ENCODE measurements around the gene DNMT3A. TPM values are rescaled to one million over a fixed set of nuclear protein-coding genes. Genes with fewer than 3 reads are reported as not detected.

DNMT3A gene
- total and polyA plus RNA-seq, 2 donors (not counting 3 experiments of a cell fraction or from before 2014, with no cell fraction given), result 23.3 to 71.7 TPM

- Histone ChIP-seq H3K27ac (ENCODE audit: insufficient read depth, low read depth, low read length) (peak overlapping the region; percentile 74), H3K27me3 (ENCODE audit: control insufficient read depth in 2 of 2, insufficient read depth in 2 of 2, low read length in 2 of 2) (no peaks in the 10 kb centered on the region), H3K9me3 (replicated peaks; ENCODE audit: control insufficient read depth, insufficient read depth, low read length) (no peaks in the 10 kb centered on the region), H3K36me3 (ENCODE audit: control insufficient read depth in 2 of 2, extremely low read depth in 1 of 2, insufficient read depth in 2 of 2, low read length in 2 of 2) (peaks cover 2 to 5% of the 10 kb centered on the region in 2 experiments), H3K9ac (replicated peaks; ENCODE audit: extremely low read depth, insufficient read depth, low read length) (peak overlapping the region; percentile 85), H3K4me3 (replicated peaks in 1 of 3; ENCODE audit: insufficient read depth in 1 of 3, low read depth in 1 of 3, low read length in 3 of 3) (peak overlapping the region in 2 of 3 experiments; percentile 19 to 59), H3K4me1 (ENCODE audit: control insufficient read depth, extremely low read depth, insufficient read depth, low read length) (peaks cover 21% of the 10 kb centered on the region), H3K9me1 (replicated peaks; ENCODE audit: control insufficient read depth, extremely low read depth, insufficient read depth, low read length) (no peaks in the 10 kb centered on the region), H4K20me1 (replicated peaks; ENCODE audit: control insufficient read depth, extremely low read depth, insufficient read depth, low read length) (no peaks in the 10 kb centered on the region), H3K79me2 (ENCODE audit: control insufficient read depth, insufficient read depth, low read length) (peaks cover 16% of the 10 kb centered on the region), H3K4me2 (ENCODE audit: insufficient read depth, low read length) (peak overlapping the region; percentile 54), H2AFZ (ENCODE audit: low read depth, low read length) (peak overlapping the region; percentile 56)
- DNase-seq (ENCODE audit: low read depth, low spot score) (peak; percentile 82), FAIRE-seq (peak; percentile 78)
- TF ChIP-seq, protein P1, sequence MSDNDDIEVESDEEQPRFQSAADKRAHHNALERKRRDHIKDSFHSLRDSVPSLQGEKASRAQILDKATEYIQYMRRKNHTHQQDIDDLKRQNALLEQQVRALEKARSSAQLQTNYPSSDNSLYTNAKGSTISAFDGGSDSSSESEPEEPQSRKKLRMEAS (IDR thresholded peaks at IDR 0.05; ENCODE audit: insufficient read depth, insufficient read length), result peak; percentile 31
- no peak for TF ChIP-seq EZH2 (IDR thresholded peaks at IDR 0.05; ENCODE audit: borderline replicate concordance, low read depth, low read length, severe bottlenecking)
- ChIA-PET POLR2A (interaction anchor here (0.6 to 1.0 kb wide), 3 partner anchors 42 to 130 kb away, joined by 3 to 6 read pairs (median 3); no protein-coding TSS in a partner anchor), CTCF (interaction anchor here (0.6 to 2.2 kb wide), 12 partner anchors 13 to 412 kb away, joined by 3 to 10 read pairs (median 4); no protein-coding TSS in a partner anchor)
- no TSS peak for BruUV-seq (replicated peaks)
- dilution Hi-C loops (cut with MboI; ENCODE audit: extremely low pct_ligation_motif_present, low sequenced_read_pairs) (no loop called here), intact Hi-C loops (cut with micrococcal nuclease) (loop anchor here (1.0 kb wide), 1 partner anchor 90 kb away; no protein-coding TSS in a partner anchor)
These were observed 89.2 kb downstream of the DNMT3A start for GRCh38 chr2:25252291-25253152.
